ENCODE data around the gene CCL1. TPM values are rescaled to one million over a fixed set of nuclear protein-coding genes. Genes with fewer than 3 reads are reported as not detected.

Gene CCL1
- total RNA-seq (not detected), polyA plus RNA-seq (not detected)
- long read RNA-seq, donor 1, result 0 reads
- long read RNA-seq, donor 2, result 0 reads

GRCh38 chr17:34363183-34363661, at the start of gene CCL1:
TSS of gene CCL1 (minus strand) at chr17:34363233. CDS start at chr17:34363161, 72 bp downstream.
- Histone ChIP-seq H3K4me3 (no peak within 1 kb of the TSS), H3K27ac (no peak within 1 kb of the TSS), H3K4me1 (no peaks in the 10 kb centered on the region), H3K27me3 (ENCODE audit: insufficient read depth in 3 of 3, low read length in 2 of 3) (peaks cover 0 to 20% (median 0%) of the 10 kb centered on the region in 3 donors), H3K9me3 (no peaks in the 10 kb centered on the region), H3K36me3 (ENCODE audit: insufficient read depth in 1 of 2, low read depth in 1 of 2) (no peaks in the 10 kb centered on the region)
- DNase-seq (no peak), ATAC-seq (no peak)
- intact Hi-C loops (cut with DNase I), result loop anchor here in 1 of 2 donors (5.0 kb wide), 1 partner anchor 586 kb away; no protein-coding TSS in a partner anchor
- TF ChIP-seq CTCF (IDR thresholded peaks at IDR 0.05), result no peak
- WGBS, 3 donors, result 54 to 62% (median 58%) methylated on average over 5 of the region's 5 CpGs

GRCh38 chr17:34412534-34412933, 49.5 kb upstream of the CCL1 start:
- TF ChIP-seq CTCF (IDR thresholded peaks at IDR 0.05), result no peak
- no peak for ATAC-seq
- WGBS, 3 donors, result 60 to 70% (median 65%) methylated on average over 7 of the region's 7 CpGs

GRCh38 chr17:34411646-34412421, 48.8 kb upstream of the CCL1 start:
- Histone ChIP-seq H3K27me3 (ENCODE audit: insufficient read depth in 3 of 3, low read length in 2 of 3) (peaks cover 3 to 53% (median 3%) of the 10 kb centered on the region in 3 donors), H3K9me3 (no peaks in the 10 kb centered on the region), H3K4me1 (no peaks in the 10 kb centered on the region), H3K4me3 (no peak overlapping the region), H3K27ac (no peak overlapping the region), H3K36me3 (ENCODE audit: insufficient read depth in 1 of 2, low read depth in 1 of 2) (no peaks in the 10 kb centered on the region)
- TF ChIP-seq CTCF (IDR thresholded peaks at IDR 0.05), result no peak
- ATAC-seq, result no peak
- 61 to 63% (median 61%) methylated on average over 5 of the region's 5 CpGs for WGBS, 3 donors
- intact Hi-C loops (cut with DNase I), result no loop called here
- DNase-seq, result no peak

More at GRCh38 chr17:34412534-34412933, 49.5 kb upstream of the CCL1 start:
- Histone ChIP-seq H3K4me1 (no peaks in the 10 kb centered on the region), H3K9me3 (no peaks in the 10 kb centered on the region), H3K4me3 (no peak overlapping the region), H3K36me3 (ENCODE audit: insufficient read depth in 1 of 2, low read depth in 1 of 2) (no peaks in the 10 kb centered on the region), H3K27me3 (ENCODE audit: insufficient read depth in 3 of 3, low read length in 2 of 3) (peaks cover 3 to 46% (median 3%) of the 10 kb centered on the region in 3 donors), H3K27ac (no peak overlapping the region)
- DNase-seq, result no peak
- intact Hi-C loops (cut with DNase I), result no loop called here

GRCh38 chr17:34409352-34409751, 46.3 kb upstream of the CCL1 start:
- H3K27ac ChIP-seq, result no peak overlapping the region
- no peak for TF ChIP-seq CTCF (IDR thresholded peaks at IDR 0.05)
- H3K36me3 ChIP-seq (ENCODE audit: insufficient read depth in 1 of 2, low read depth in 1 of 2), result no peaks in the 10 kb centered on the region
- 67 to 84% (median 78%) methylated on average over 4 of the region's 4 CpGs for WGBS, 3 donors
- H3K4me1 ChIP-seq, result no peaks in the 10 kb centered on the region
- intact Hi-C loops (cut with DNase I), result no loop called here
- DNase-seq, result no peak
- no peaks in the 10 kb centered on the region for H3K9me3 ChIP-seq
- peaks cover 0 to 40% (median 3%) of the 10 kb centered on the region in 3 donors for H3K27me3 ChIP-seq (ENCODE audit: insufficient read depth in 3 of 3, low read length in 2 of 3)
- no peak overlapping the region for H3K4me3 ChIP-seq
- no peak for ATAC-seq
